ENCODE measurements around the gene NOD2.

Gene NOD2

GRCh38 chr16:50743581-50744225 lies 50.3 kb downstream of the NOD2 start:
- DNase-seq = no peak

GRCh38 chr16:50744881-50745280 lies 51.5 kb downstream of the NOD2 start:
- DNase-seq = no peak

DNA sequence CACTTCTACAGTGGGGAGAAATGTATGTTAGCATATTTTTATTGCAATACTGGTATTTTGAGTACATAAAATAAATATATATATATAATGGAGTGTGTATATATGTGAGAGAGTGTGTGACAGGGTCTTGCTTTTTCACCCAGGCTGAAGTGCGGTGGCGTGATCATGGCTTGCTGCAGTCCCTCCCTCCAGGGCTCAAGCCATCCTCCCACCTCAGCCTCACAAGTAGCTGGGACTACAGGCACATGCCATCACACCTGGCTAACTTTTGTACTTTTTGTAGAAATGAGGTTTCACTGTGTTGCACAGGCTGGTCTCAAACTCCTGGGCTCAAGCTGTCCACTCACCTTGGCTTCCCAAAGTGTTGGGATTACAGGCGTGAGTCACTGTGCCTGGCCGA lies 52.5 kb downstream of the NOD2 start:
- no peak for DNase-seq

DNA sequence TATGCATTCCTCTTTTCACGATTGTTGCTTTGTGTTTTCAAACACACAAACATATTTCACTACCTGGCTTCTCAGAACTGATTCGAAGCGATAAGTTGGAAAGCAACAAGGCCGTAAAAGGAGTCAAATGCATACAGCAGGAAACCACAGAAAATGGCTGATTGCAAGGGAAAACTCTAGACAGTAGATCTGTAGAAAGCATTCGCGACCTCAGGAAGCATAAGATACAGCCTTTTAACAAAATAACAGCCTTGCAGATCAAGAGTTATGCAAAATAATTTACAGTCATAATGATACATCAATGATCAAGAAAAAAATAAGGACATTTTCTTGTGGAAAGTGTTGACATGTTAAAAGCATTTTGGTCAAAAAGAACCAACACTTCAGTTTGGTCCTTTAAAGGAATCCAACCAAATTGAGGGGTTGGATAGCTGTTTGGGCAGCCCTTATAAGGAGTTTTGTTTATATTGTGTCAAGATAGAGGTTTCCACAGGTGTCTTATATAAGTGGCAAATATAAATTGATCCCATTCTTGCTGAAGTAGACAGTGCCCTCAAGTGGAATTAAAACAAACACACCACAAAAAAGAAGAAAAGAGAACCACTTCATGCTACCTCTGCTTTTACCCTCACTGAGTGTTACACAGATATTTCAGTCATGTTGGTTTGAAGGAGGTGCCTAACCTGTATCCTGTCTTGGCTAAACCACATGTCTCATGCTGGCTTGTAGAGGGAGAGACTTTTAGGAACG lies 54.0 kb downstream of the NOD2 start:
- no peak for DNase-seq

- no peak for DNase-seq
These were observed 58.1 kb downstream of the NOD2 start for GRCh38 chr16:50751528-50751927.

GRCh38 chr16:50752471-50753235 lies 59.2 kb downstream of the NOD2 start:
- DNase-seq = no peak

DNA sequence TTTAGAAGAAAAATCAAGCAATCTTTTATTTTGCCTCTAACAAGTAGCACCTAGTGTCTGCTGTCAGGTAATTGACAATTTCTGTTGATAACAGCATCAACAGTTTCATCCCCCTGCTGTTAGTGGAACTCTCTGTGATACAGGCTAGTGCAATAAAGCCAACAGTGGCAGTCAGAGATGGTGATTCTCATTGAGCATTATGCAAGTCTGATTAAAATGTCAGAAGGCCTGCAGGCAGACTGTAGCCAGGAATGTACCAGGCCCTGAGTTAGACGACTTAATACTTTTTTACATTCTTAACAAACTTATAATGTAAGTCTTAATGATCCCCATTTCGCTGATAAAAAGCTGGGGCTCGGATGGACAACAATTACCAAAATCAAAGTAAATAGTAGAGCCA lies 63.1 kb downstream of the NOD2 start:
- DNase-seq = no peak

GRCh38 chr16:50761267-50761666 lies 67.9 kb downstream of the NOD2 start:
- no peak for DNase-seq

DNA sequence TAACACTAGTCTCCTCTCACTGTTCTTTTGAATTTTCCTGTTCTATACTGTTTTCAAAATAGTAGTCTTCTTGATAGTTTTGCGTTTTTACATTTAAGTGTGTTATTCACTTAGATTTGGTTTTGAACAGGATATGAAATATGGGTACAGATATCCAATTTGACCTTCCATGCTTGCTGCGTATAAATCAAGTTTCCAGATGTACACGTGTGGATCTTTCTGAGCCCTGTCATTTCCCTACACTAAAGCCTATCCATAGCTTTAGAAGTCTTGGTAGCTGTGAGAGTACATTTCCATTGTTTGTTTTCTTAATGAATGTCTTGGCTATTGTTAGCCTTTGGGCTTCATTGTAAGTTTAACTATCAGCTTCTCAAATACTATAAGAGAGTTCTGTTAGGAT lies 68.8 kb downstream of the NOD2 start:
- no peak for DNase-seq

DNA sequence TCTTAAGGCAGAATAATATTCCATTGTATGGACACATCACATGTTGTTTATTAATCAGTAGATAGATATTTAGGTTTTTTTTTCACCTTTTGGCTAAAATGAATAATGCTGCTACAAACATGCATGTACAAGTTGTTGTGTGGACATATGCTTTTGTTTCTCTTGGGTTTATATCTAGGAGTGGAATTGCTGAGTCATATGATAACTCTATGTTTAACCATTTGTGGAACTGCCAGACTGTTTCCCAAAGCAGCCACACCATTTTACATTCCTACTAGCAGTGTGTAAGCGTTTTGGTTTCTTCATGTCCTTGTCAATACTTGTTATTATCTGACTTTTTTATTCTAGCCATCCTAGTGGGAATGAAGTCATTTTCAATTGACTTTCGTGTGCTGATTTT lies 69.8 kb downstream of the NOD2 start:
- peak; percentile 41 for DNase-seq

DNA sequence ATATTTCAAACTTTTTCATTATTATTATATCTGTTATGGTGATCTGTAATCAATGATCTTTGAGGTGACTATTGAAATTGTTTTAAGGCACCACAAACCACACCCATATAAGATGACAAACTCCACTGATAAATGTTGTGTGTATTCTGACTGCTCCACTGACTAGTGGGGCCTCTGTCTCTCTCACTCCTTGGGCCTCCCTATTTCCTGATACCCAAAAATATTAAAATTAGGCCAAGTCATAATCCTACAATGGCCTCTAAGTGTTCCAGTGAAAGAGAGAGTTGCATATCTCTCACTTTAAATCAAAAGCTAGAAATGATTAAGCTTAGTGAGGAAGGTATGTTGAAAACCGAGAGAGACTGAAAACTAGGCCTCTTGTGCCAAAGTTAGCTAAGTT lies 71.9 kb downstream of the NOD2 start:
- DNase-seq = no peak

GRCh38 chr16:50765861-50766260 lies 72.5 kb downstream of the NOD2 start:
- no peak for DNase-seq

GRCh38 chr16:50767197-50767596 lies 73.8 kb downstream of the NOD2 start:
- no peak for DNase-seq

DNA sequence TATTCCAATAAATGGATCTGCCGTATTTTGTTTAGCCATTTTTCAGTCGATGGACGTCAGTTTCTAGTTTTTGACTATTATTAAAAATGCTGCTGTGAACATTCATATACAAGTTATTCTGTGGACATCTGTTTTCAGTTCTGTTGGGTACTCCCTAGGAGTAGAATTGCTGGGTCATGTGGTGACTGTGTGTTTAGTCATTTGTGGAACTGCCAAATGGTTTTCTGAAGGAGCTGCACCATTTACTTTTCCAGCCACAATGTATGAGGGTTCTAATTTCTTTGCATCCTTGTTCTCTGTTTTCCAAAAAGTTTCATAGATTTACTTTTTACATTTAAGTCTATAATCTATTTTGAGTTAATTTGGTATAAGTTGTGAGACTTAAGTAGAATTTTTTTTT lies 78.0 kb downstream of the NOD2 start:
- peak; percentile 45 for DNase-seq

DNA sequence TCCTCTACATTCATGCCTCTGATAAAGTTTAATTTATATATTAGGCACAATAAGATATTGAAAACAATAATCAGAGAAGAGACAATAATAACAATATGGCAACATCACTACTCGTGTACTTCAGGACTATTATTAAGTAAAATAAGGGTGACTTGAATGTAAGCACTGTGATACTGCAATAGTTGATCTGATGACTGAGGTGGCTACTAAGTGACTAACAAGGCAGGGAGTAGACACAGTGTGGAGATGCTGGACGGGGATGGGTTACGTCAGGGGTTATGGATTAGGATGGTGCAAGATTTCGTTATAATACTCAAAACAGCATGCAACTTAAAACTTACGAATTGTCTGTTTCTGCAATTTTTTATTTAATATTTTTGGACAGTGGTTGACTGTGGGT lies 81.0 kb downstream of the NOD2 start:
- DNase-seq = no peak

- no peak for DNase-seq
These were observed 81.6 kb downstream of the NOD2 start for GRCh38 chr16:50774960-50775359.

GRCh38 chr16:50776037-50776436 lies 82.6 kb downstream of the NOD2 start:
- DNase-seq = no peak

DNA sequence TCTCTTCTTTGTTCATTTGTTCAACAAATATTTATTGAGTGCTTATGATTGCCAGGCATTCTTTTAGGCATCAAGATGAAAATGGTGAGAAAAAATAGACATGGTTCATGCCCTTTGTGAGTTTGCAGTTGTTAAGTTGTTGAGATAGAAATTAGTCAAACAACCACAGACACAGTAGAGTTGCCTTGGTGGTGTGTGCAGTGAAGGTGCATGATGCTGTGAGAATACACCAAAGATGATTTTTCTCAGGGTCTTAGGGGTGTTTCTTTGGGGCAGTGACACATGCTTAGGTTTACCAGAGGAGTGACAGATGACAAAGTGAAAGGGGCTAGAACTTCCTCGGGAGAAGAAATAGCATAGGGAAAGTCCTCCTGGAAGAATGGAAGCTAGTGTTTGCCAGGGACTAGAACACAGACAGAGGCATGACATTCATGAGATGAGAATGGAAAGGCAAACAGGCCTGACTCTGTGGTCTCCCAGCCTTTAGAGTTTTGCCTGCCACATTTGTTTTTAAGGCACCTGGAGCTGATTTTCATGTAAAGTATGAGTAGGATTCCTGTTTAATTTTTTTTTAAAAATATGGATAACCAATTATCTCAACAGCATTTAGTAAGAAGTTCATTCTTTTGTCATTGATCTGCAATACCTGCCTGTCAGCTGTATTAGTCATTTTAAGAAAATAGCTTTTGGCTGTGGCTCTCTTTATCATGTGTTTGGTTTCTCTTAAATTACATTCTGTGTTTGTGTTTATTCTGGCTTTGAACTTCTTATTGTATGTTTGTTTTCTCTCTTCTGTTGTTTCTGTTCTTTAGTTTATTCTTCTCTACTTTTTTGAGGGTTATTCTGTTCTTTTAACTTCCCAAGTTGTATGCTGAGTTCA lies 85.1 kb downstream of the NOD2 start:
- no peak for DNase-seq

DNA sequence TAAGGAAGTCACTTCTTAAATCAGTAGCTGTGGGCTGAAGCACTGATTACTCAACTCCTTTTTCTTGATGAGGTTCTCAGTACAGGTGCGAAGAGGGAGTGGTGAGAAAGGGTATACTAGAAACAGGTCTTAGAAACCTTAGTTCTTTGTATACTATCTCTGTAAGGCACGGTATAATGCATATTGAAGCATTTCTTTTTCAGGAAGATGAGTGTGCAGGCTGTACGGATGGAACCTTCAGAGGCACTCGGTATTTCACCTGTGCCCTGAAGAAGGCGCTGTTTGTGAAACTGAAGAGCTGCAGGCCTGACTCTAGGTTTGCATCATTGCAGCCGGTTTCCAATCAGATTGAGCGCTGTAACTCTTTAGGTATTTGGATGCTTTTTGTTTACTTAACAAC lies 87.6 kb downstream of the NOD2 start:
- DNase-seq = no peak

DNA sequence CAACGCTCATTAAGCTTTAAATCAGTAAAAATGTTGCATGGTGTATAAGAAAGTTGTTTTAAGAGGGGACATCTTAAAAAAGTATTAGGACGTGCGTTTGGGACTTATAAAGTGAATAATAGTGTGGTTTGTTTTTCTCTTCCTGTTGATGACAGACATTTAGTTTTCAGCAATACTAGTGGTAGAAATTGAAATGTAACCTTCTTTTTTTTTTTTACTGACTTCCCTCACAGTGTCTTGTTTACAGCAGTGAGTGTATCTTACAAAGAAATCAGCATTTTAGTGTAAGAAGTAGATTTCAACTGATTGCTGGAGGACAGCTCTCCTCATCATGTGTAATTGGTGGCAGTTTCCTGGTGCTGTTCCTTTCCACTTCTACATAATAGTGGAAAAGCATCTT lies 88.1 kb downstream of the NOD2 start:
- no peak for DNase-seq

Data from fibroblast of skin of scalp (primary cell).